ENCODE data around the gene CD101. TPM values are rescaled to one million over a fixed set of nuclear protein-coding genes. Genes with fewer than 3 reads are reported as not detected.
A peak's percentile ranks its signal among the peaks of the same experiment; 100 is the strongest.

CD101 gene
- total and polyA plus RNA-seq, 7 donors: 0.03 to 1.0 (median 0.29) TPM; not detected in 1

DNA sequence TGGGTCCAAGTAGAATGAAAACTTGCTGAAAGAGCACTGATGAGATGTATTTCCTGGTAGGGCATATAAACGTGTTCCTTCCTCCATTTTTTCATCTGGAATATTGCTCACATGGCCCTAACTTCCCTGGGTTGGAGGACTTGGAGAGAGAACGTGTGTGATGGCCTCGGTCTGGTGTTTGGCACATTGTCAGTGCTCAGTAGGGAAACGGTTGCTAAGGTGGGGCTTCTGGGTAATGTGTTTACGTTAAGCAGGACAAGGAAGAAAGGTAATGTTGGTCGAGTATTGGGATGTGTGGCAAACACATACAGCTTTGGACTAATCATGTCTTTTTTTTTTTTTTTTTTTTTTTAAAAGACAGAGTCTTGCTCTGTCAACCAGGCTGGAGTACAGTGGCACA is 64.8 kb downstream of the CD101 start:
- H3K36me3 ChIP-seq (ENCODE audit: insufficient read depth in 1 of 2, low read depth in 1 of 2): peaks cover 0 to 21% of the 10 kb centered on the region in 2 donors
- DNase-seq (no peak), ATAC-seq (no peak)
- H3K9me3 ChIP-seq: no peaks in the 10 kb centered on the region
- 62 to 65% (median 63%) methylated on average over 6 of the region's 6 CpGs for WGBS, 3 donors
- no peaks in the 10 kb centered on the region for H3K27me3 ChIP-seq (ENCODE audit: insufficient read depth in 3 of 3, low read length in 2 of 3)
- peaks cover 2% of the 10 kb centered on the region for H3K4me1 ChIP-seq
- H3K27ac ChIP-seq: no peak overlapping the region
- TF ChIP-seq, protein P1, sequence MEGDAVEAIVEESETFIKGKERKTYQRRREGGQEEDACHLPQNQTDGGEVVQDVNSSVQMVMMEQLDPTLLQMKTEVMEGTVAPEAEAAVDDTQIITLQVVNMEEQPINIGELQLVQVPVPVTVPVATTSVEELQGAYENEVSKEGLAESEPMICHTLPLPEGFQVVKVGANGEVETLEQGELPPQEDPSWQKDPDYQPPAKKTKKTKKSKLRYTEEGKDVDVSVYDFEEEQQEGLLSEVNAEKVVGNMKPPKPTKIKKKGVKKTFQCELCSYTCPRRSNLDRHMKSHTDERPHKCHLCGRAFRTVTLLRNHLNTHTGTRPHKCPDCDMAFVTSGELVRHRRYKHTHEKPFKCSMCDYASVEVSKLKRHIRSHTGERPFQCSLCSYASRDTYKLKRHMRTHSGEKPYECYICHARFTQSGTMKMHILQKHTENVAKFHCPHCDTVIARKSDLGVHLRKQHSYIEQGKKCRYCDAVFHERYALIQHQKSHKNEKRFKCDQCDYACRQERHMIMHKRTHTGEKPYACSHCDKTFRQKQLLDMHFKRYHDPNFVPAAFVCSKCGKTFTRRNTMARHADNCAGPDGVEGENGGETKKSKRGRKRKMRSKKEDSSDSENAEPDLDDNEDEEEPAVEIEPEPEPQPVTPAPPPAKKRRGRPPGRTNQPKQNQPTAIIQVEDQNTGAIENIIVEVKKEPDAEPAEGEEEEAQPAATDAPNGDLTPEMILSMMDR (IDR thresholded peaks at IDR 0.05): no peak
- H3K4me3 ChIP-seq: no peak overlapping the region
- intact Hi-C loops (cut with DNase I): loop anchor here (5.0 kb wide), 2 partner anchors 216 to 296 kb away; no protein-coding TSS in a partner anchor

DNA sequence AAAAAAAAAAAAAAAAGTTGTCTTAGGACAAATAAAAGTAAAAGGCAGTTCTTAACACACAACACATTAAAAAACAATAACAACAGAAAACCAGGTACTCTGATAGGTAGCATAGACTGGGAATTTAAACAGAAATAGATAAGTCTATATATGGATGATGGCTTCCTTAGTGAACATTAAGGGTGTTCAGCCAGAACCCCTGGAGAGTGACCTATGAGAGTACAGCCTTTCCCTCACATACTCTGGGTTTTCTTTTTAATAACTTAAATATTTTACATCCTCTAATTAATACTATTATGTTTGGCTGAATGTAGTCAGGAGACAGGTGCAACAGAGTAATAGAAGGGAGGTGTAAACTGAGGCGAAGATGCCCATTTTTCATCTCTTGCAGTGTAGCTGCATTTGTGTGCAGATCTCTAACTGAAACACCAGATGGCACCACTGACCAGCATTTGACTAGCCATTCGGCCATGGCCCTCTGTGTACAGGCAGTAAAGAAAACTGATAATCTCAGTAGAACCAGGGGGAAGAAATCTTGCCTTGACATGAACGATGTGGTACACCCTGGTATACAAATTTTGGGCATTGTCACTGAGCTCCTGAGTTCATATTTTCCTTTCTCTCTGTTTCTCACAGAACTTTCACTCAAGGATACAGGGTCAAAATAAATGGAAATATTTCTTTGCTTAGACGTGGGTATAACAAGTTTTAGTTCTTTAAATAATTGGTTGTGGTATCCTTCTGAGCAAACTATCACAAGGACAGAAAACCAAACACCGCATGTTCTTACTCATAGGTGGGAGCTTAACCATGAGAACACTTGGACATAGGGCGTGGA is 66.2 kb downstream of the CD101 start:
- DNase-seq: peak; percentile 37 to 72

DNA sequence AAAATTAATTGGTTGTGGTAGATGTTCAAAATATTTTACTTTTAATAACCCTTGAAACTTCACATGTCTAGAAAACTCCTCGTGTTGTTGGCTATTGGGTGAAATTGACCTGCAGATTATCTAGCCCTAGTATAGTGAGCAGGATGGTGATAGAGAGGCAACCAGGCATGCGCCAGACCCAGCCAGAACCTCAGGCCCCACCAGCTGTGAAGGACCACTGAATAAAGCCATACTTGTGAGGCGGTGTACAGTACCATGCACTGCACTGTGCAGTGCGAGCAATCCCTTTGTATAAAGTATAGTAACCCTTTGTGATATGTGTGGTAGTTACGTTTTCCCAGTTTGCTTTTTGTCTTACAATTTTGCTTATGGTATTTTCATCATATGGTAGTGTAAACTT is 67.0 kb downstream of the CD101 start:
- Histone ChIP-seq H3K27ac (no peak overlapping the region), H3K36me3 (ENCODE audit: insufficient read depth in 1 of 2, low read depth in 1 of 2) (peaks cover 0 to 11% of the 10 kb centered on the region in 2 donors), H3K4me3 (no peak overlapping the region), H3K4me1 (peaks cover 2% of the 10 kb centered on the region), H3K9me3 (no peaks in the 10 kb centered on the region), H3K27me3 (ENCODE audit: insufficient read depth in 3 of 3, low read length in 2 of 3) (no peaks in the 10 kb centered on the region)
- TF ChIP-seq, protein P1 (IDR thresholded peaks at IDR 0.05): no peak
- ATAC-seq (peak in 1 of 4 donors; percentile 44), DNase-seq (no peak)
- intact Hi-C loops (cut with DNase I): loop anchor here (1.0 to 5.0 kb wide), 4 partner anchors 60 to 294 kb away; no protein-coding TSS in a partner anchor
- 87 to 96% (median 93%) methylated on average over 5 of the region's 5 CpGs for WGBS, 3 donors

More for the DNA sequence above, 66.2 kb downstream of the CD101 start:
- 60 to 63% (median 61%) methylated on average over 6 of the region's 6 CpGs for WGBS, 3 donors
- peaks cover 0 to 19% of the 10 kb centered on the region in 2 donors for H3K36me3 ChIP-seq (ENCODE audit: insufficient read depth in 1 of 2, low read depth in 1 of 2)
- no peak overlapping the region for H3K27ac ChIP-seq
- ATAC-seq: peak; percentile 89 to 98 (median 96)
- no peaks in the 10 kb centered on the region for H3K27me3 ChIP-seq (ENCODE audit: insufficient read depth in 3 of 3, low read length in 2 of 3)
- no peaks in the 10 kb centered on the region for H3K9me3 ChIP-seq
- intact Hi-C loops (cut with DNase I): loop anchor here (1.0 to 5.0 kb wide), 4 partner anchors 61 to 295 kb away; no protein-coding TSS in a partner anchor
- peaks cover 2% of the 10 kb centered on the region for H3K4me1 ChIP-seq
- H3K4me3 ChIP-seq: no peak overlapping the region
- TF ChIP-seq, protein P1 (IDR thresholded peaks at IDR 0.05): peak; percentile 89

- Histone ChIP-seq H3K27me3 (ENCODE audit: insufficient read depth in 3 of 3, low read length in 2 of 3) (no peaks in the 10 kb centered on the region), H3K4me3 (no peak overlapping the region), H3K4me1 (peaks cover 2% of the 10 kb centered on the region), H3K9me3 (no peaks in the 10 kb centered on the region), H3K27ac (no peak overlapping the region), H3K36me3 (ENCODE audit: insufficient read depth in 1 of 2, low read depth in 1 of 2) (peaks cover 0 to 5% of the 10 kb centered on the region in 2 donors)
- DNase-seq (no peak), ATAC-seq (no peak)
- WGBS, 3 donors: 78 to 83% (median 81%) methylated on average over 4 of the region's 4 CpGs
- intact Hi-C loops (cut with DNase I): loop anchor here (2.0 to 5.0 kb wide), 3 partner anchors 213 to 293 kb away; no protein-coding TSS in a partner anchor
- TF ChIP-seq, protein P1 (IDR thresholded peaks at IDR 0.05): no peak
Measured at GRCh38 chr1:117069220-117069844, 67.8 kb downstream of the CD101 start.

All from psoas muscle (tissue), 8 donors.